ENCODE measurements around the gene TRAPPC5. TPM values are rescaled to one million over a fixed set of nuclear protein-coding genes. Genes with fewer than 3 reads are reported as not detected.

The TRAPPC5 gene
- total RNA-seq, 8 experiments from 2014 or later, result 54.1 to 192 (median 109) TPM

- ATAC-seq (replicated peaks in 6 of 8), result peak; percentile 66 to 88 (median 78)
- H3K4me1 ChIP-seq (replicated peaks in 1 of 2), result no peaks in the 10 kb centered on the region
- WGBS, 10 experiments, result 0 to 20% (median 6%) methylated on average over 2 to 27 of the region's 28 CpGs; no CpG with 5 or more reads in 2 of the 10 experiments
- H3K27ac ChIP-seq, result no peak overlapping the region
- H3K4me3 ChIP-seq, result peak overlapping the region in 2 of 5 donors; percentile 6
- in situ Hi-C loops (cut with MboI; ENCODE audit: low pct_unique_long_range_greater_than_20kb in 2 of 9, low sequenced_read_pairs in 9 of 9, unreplicated experiment in 9 of 9), result loop anchor here in 1 of 9 experiments (25.0 kb wide), 1 partner anchor 90 kb away; no protein-coding TSS in a partner anchor
Observed at GRCh38 chr19:7652061-7652641, 28.5 kb upstream of the TRAPPC5 start.

- WGBS, 10 experiments, result 0 to 80% (median 31%) methylated on average over 1 to 8 of the region's 8 CpGs; no CpG with 5 or more reads in 2 of the 10 experiments
- no peak overlapping the region for H3K27ac ChIP-seq
- in situ Hi-C loops (cut with MboI; ENCODE audit: low pct_unique_long_range_greater_than_20kb in 2 of 9, low sequenced_read_pairs in 9 of 9, unreplicated experiment in 9 of 9), result loop anchor here in 1 of 9 experiments (25.0 kb wide), 1 partner anchor 92 kb away; no protein-coding TSS in a partner anchor
- no peaks in the 10 kb centered on the region for H3K4me1 ChIP-seq (replicated peaks in 1 of 2)
- ATAC-seq (replicated peaks in 6 of 8), result peak; percentile 52 to 88 (median 78)
- H3K4me3 ChIP-seq, result no peak overlapping the region
Observed at GRCh38 chr19:7654401-7654800, 26.2 kb upstream of the TRAPPC5 start.

- 0 to 100% (median 60%) methylated on average over 1 to 7 of the region's 8 CpGs; no CpG with 5 or more reads in 2 of the 10 experiments for WGBS, 10 experiments
- Histone ChIP-seq H3K4me3 (no peak overlapping the region), H3K27ac (no peak overlapping the region), H3K4me1 (replicated peaks in 1 of 2) (no peaks in the 10 kb centered on the region)
- no peak for ATAC-seq (replicated peaks in 6 of 8)
- in situ Hi-C loops (cut with MboI; ENCODE audit: low pct_unique_long_range_greater_than_20kb in 2 of 9, low sequenced_read_pairs in 9 of 9, unreplicated experiment in 9 of 9), result loop anchor here in 1 of 9 experiments (25.0 kb wide), 1 partner anchor 93 kb away; no protein-coding TSS in a partner anchor
Observed at GRCh38 chr19:7655581-7655980, 25.1 kb upstream of the TRAPPC5 start.

DNA sequence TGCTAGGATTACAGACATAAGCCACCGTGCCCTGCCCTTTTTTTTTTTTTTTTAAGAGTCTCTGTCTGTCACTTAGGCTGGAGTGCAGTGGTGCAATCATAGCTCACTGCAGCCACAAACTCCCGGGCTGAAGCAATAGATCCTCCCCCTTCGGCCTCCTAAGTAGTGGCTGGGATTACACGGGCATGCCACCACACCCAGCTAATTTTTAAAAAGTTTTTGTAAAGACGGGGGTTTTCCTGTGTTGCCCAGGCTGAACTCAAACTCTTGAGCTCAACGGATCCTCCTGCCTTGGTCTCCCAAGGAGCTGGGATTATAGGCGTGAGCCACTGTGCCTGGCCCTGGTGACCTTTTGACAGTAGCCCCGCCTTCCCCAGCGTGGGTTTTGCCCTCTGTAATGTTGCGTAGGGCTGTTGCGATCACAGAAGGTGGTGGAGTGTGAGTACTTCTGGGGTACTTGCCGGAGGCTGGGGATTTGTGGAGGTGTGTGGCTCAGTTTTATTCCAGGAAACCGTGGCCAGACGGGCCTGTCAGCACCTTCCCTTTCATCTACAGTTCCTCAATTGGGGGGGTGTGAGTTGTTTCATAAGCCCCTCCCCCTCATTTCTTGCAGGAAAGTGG is 23.4 kb upstream of the TRAPPC5 start:
- 30 to 90% (median 60%) methylated on average over 2 to 7 of the region's 14 CpGs; no CpG with 5 or more reads in 1 of the 10 experiments for WGBS, 10 experiments
- in situ Hi-C loops (cut with MboI; ENCODE audit: low pct_unique_long_range_greater_than_20kb in 2 of 9, low sequenced_read_pairs in 9 of 9, unreplicated experiment in 9 of 9), result loop anchor here in 1 of 9 experiments (25.0 kb wide), 1 partner anchor 95 kb away; no protein-coding TSS in a partner anchor
- no peaks in the 10 kb centered on the region for H3K4me1 ChIP-seq (replicated peaks in 1 of 2)
- no peak overlapping the region for H3K4me3 ChIP-seq
- no peak overlapping the region for H3K27ac ChIP-seq
- ATAC-seq (replicated peaks in 6 of 8), result peak in 1 of 8 experiments; percentile 46

- H3K4me1 ChIP-seq (replicated peaks in 1 of 2), result no peaks in the 10 kb centered on the region
- 6 to 50% (median 22%) methylated on average over 1 to 5 of the region's 9 CpGs; no CpG with 5 or more reads in 2 of the 10 experiments for WGBS, 10 experiments
- in situ Hi-C loops (cut with MboI; ENCODE audit: low pct_unique_long_range_greater_than_20kb in 2 of 9, low sequenced_read_pairs in 9 of 9, unreplicated experiment in 9 of 9), result loop anchor here in 1 of 9 experiments (25.0 kb wide), 1 partner anchor 96 kb away; no protein-coding TSS in a partner anchor
- H3K27ac ChIP-seq, result no peak overlapping the region
- ATAC-seq (replicated peaks in 6 of 8), result peak in 4 of 8 experiments; percentile 35 to 51 (median 38)
- H3K4me3 ChIP-seq, result no peak overlapping the region
Observed at GRCh38 chr19:7658219-7658686, 22.4 kb upstream of the TRAPPC5 start.

DNA sequence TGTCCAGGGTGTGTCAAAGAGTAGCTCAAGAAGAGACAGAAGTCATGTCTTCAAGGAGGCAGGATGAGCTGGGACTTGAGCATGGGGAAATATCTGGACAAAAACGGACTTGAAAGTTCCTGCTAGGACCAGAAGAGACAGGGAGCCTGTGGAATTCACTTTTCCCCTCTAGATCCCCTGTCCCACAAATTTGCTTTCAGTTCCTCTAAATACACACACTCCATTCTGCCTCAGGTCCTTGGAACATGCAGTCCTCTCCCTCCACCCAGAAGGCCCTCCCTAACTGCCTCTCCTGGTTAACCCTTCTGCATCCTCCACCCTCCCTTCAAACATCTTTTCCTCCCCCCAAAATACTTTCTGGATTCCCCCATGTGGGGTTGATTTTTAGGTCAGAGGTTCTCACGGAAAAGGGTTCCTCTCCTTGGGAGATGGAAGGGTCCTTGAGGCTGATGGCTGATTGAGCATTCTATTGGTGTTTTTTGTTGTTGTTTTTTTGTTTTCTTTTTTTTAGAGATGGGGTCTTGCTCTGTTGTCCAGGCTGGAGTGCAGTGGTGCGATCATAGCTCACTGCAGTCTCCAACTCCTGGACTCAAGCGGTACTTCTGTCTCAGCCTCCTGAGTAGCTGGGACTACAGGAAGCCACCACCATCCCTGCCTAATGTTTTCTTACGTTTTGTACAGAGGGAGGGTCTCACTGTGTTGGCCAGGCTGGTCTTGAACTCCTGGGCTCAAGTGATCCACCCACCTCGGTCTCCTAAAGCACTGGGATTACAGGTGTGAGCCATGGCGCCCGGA is 18.7 kb upstream of the TRAPPC5 start:
- H3K4me1 ChIP-seq (replicated peaks in 1 of 2), result no peaks in the 10 kb centered on the region
- in situ Hi-C loops (cut with MboI; ENCODE audit: low pct_unique_long_range_greater_than_20kb in 2 of 9, low sequenced_read_pairs in 9 of 9, unreplicated experiment in 9 of 9), result loop anchor here in 1 of 9 experiments (25.0 kb wide), 1 partner anchor 100 kb away; no protein-coding TSS in a partner anchor
- WGBS, 10 experiments, result 13 to 91% (median 44%) methylated on average over 2 to 7 of the region's 8 CpGs; no CpG with 5 or more reads in 2 of the 10 experiments
- no peak overlapping the region for H3K4me3 ChIP-seq
- H3K27ac ChIP-seq, result no peak overlapping the region
- ATAC-seq (replicated peaks in 6 of 8), result no peak

GRCh38 chr19:7662657-7663056 is 18.0 kb upstream of the TRAPPC5 start:
- Histone ChIP-seq H3K4me3 (no peak overlapping the region), H3K27ac (no peak overlapping the region), H3K4me1 (replicated peaks in 1 of 2) (no peaks in the 10 kb centered on the region)
- no peak for ATAC-seq (replicated peaks in 6 of 8)
- in situ Hi-C loops (cut with MboI; ENCODE audit: low pct_unique_long_range_greater_than_20kb in 2 of 9, low sequenced_read_pairs in 9 of 9, unreplicated experiment in 9 of 9), result loop anchor here in 1 of 9 experiments (25.0 kb wide), 1 partner anchor 100 kb away; no protein-coding TSS in a partner anchor
- WGBS, 10 experiments, result 0 to 92% (median 69%) methylated on average over 1 to 13 of the region's 14 CpGs

DNA sequence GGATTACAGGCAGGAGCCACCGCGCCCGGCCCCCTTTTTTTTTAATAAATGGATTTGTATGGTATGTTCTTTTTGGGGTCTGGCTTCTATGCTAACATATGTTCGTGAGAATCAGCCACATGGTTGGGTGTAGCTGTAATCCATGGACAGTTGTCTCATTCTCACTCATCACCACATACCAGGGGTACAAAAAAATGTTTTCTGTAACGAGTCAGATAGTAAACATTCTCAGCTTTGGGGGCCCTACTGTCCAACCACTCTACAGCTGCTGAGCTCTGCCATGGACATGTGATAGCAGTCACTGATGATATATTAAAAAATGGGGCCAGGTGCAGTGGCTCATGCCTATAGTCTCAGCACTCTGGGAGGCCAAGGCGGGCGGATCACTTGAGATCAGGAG is 16.9 kb upstream of the TRAPPC5 start:
- 4 to 79% (median 30%) methylated on average over 1 to 5 of the region's 7 CpGs; no CpG with 5 or more reads in 2 of the 10 experiments for whole genome bisulfite sequencing, 10 experiments
- H3K4me3 ChIP-seq, result no peak overlapping the region
- ATAC-seq (replicated peaks in 6 of 8), result no peak

DNA sequence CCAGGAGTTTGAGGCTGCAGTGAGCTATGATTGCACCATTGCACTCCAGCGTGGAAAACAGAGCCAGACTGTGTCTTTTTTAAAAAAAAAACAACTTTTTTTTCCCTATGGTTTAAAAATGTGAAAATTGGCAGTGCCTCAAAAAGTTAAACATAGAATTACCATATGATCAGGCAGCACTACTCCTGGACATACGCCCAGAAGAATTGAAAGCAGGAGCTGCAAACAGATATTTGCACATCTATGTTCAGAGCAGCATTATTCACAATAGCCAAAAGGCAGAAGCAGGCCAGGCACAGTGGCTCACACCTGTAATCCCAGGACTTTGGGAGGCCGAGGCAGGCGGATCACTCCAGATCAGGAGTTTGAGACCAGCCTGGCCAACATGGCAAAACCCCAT is 15.6 kb upstream of the TRAPPC5 start:
- no peak overlapping the region for H3K27ac ChIP-seq
- ATAC-seq (replicated peaks in 6 of 8), result peak in 3 of 8 experiments; percentile 97 to 99 (median 97)
- in situ Hi-C loops (cut with MboI; ENCODE audit: low pct_unique_long_range_greater_than_20kb in 2 of 9, low sequenced_read_pairs in 9 of 9, unreplicated experiment in 9 of 9), result loop anchor here in 1 of 9 experiments (25.0 kb wide), 1 partner anchor 103 kb away; no protein-coding TSS in a partner anchor
- H3K4me1 ChIP-seq (replicated peaks in 1 of 2), result no peaks in the 10 kb centered on the region
- no peak overlapping the region for H3K4me3 ChIP-seq
- WGBS, 10 experiments, result 0 to 100% (median 66%) methylated on average over 1 to 4 of the region's 4 CpGs

More for the DNA sequence above, 16.9 kb upstream of the TRAPPC5 start:
- in situ Hi-C loops (cut with MboI; ENCODE audit: low pct_unique_long_range_greater_than_20kb in 2 of 9, low sequenced_read_pairs in 9 of 9, unreplicated experiment in 9 of 9), result loop anchor here in 1 of 9 experiments (25.0 kb wide), 1 partner anchor 101 kb away; no protein-coding TSS in a partner anchor
- Histone ChIP-seq H3K27ac (no peak overlapping the region), H3K4me1 (replicated peaks in 1 of 2) (no peaks in the 10 kb centered on the region)

- Histone ChIP-seq H3K27ac (no peak within 1 kb of the TSS), H3K4me1 (replicated peaks in 1 of 2) (no peaks in the 10 kb centered on the region), H3K4me3 (peak within 1 kb of the TSS in 3 of 5 donors; percentile 9 to 30 (median 29))
- no peak for ATAC-seq (replicated peaks in 6 of 8)
- 0 to 86% (median 49%) methylated on average over 1 to 4 of the region's 9 CpGs; no CpG with 5 or more reads in 6 of the 10 experiments for WGBS, 10 experiments
- in situ Hi-C loops (cut with MboI; ENCODE audit: low pct_unique_long_range_greater_than_20kb in 2 of 9, low sequenced_read_pairs in 9 of 9, unreplicated experiment in 9 of 9), result loop anchor here in 1 of 9 experiments (25.0 kb wide), 1 partner anchor 107 kb away; no protein-coding TSS in a partner anchor
Observed at GRCh38 chr19:7668842-7669241, 11.8 kb upstream of the TRAPPC5 start, which contains the start of gene RETN. RETN (plus strand) TSS chr19:7669049; CDS start chr19:7669327, 278 bp downstream.

DNA sequence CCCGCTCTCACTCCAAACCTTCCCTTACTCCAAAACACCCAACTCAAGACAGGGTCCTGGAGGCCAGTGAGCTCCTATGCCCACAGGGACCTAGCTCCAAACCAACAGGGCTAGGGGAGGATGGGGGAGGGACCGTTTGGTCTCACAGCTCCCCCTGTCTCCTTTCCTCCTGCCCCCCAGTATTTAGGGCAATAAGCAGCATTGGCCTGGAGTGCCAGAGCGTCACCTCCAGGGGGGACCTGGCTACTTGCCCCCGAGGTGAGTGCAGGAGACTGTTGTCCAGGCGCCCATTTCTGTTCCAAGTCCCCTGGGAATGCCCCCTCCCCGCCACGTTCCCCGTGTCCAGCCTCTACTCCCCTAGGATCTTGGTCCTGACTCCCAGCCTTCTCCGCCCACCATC is 11.0 kb upstream of the TRAPPC5 start:
- Histone ChIP-seq H3K4me1 (replicated peaks in 1 of 2) (no peaks in the 10 kb centered on the region), H3K4me3 (peak overlapping the region in 3 of 5 donors; percentile 9 to 30 (median 29)), H3K27ac (no peak overlapping the region)
- 53% methylated on average over 2 of the region's 9 CpGs; no CpG with 5 or more reads in 9 of the 10 experiments for WGBS, 10 experiments
- ATAC-seq (replicated peaks in 6 of 8), result peak in 5 of 8 experiments; percentile 23 to 49 (median 46)
- in situ Hi-C loops (cut with MboI; ENCODE audit: low pct_unique_long_range_greater_than_20kb in 2 of 9, low sequenced_read_pairs in 9 of 9, unreplicated experiment in 9 of 9), result loop anchor here in 1 of 9 experiments (25.0 kb wide), 1 partner anchor 107 kb away; no protein-coding TSS in a partner anchor
